ACHN (cell line): ENCODE results near the gene MPDU1.

Experiments
- DNase-seq: peaks from one replicate; pipeline ENCODE4 v3.0.0-alpha.2; 2015
- in situ Hi-C: cut with HindIII; loops from 2 replicates; pipeline ENCODE4 v1.10.0; 2017; ENCODE audit warnings: low sequenced_read_pairs, low pct_ligation_motif_present, low pct_unique_long_range_greater_than_20kb

The MPDU1 gene

DNA sequence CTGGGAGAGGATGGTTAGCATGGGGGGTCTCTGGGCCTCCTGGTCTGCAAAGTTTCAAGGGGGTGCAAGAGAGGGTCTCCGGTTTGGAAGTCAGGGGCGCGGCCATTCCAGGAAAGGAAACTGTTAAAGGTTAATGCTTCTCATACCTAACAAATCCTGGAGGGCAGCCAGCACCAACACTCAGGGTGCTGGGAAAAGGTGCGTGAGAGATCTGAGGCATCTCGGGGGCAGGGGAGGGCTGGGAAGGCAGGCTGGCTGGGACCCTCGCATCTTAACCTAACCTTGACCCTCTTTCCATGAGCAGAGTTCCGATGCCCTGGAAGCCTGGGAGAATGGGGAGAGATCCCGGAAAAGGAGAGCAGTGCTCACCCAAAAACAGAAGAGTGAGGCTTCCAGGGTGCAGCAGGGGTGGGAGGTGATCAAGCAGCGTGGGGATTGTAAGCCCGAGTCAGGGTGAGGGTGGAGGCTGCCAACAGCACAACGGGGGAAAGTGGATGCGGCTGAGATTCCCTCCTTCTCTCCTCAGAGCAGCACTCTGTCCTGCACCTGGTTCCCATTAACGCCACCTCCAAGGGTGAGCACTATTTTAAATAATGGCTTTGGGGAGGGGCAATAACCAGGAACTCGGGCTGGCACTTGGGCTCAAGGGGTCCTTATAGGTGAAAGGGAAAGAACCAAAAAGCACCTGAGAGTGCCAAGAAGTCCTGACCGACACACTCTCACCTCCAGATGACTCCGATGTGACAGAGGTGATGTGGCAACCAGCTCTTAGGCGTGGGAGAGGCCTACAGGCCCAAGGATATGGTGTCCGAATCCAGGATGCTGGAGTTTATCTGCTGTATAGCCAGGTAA is 24.1 kb upstream of the MPDU1 start:
- in situ Hi-C loops, result no loop called here
- DNase-seq, result no peak

DNA sequence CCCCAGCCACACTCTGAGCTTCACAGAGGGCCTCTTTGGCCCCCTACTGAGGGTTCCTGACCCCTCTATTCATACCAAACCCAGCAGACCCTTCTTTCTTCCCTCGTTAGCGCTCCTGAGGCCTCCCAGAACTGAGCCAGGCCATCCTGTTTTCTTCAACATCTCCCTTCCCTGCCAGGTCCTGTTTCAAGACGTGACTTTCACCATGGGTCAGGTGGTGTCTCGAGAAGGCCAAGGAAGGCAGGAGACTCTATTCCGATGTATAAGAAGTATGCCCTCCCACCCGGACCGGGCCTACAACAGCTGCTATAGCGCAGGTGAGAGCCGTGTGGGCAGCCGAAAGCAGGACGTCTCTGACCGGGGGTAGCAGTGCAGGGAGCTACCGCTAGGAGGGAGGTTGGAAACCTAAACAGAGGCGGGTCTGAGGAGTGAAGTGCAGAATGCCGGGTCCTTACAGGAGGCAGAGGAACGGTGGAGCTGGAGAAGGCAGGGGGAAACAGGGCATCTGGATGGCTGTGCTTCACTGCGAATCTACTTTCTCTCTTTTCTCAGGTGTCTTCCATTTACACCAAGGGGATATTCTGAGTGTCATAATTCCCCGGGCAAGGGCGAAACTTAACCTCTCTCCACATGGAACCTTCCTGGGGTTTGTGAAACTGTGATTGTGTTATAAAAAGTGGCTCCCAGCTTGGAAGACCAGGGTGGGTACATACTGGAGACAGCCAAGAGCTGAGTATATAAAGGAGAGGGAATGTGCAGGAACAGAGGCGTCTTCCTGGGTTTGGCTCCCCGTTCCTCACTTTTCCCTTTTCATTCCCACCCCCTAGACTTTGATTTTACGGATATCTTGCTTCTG is 23.3 kb upstream of the MPDU1 start:
- peak; percentile 84 for DNase-seq
- in situ Hi-C loops, result no loop called here

DNA sequence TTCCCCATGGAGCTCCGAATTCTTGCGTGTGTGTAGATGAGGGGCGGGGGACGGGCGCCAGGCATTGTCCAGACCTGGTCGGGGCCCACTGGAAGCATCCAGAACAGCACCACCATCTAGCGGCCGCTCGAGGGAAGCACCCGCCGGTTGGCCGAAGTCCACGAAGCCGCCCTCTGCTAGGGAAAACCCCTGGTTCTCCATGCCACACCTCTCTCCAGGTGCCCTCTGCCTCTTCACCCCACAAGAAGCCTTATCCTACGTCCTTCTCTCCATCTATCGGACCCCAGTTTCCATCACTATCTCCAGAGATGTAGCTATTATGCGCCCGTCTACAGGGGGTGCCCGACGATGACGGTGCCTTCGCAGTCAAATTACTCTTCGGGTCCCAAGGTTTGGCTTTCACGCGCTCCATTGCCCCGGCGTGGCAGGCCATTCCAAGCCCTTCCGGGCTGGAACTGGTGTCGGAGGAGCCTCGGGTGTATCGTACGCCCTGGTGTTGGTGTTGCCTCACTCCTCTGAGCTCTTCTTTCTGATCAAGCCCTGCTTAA is 22.6 kb upstream of the MPDU1 start:
- peak; percentile 86 for DNase-seq
- in situ Hi-C loops, result no loop called here

- DNase-seq, result peak; percentile 95
- in situ Hi-C loops, result no loop called here
These were observed 22.0 kb upstream of the MPDU1 start, which contains the start of gene SENP3 for GRCh38 chr17:7561589-7562207. SENP3 (plus strand) TSS chr17:7561919; CDS start chr17:7563077, 1,158 bp downstream.

DNA sequence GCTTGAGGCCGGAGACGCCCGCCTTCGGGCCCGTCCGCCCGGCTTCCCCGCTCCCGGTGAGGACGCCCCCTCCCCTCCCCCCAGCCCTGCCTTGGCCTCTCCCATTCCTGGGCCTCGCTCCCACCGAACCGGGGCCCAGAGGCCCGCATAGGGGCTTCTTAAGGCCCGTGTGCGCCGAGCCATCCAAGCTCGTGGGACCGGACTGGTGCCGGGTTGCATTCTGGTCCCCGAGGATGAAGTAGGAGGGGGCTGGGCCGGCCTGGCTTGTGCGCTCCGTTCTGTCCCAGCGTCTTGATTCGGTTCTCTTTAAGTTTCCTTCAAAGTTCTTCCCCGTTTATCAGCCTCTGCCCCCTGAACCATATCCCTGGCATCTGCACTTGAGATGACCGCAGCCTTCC is 21.4 kb upstream of the MPDU1 start:
- DNase-seq, result no peak
- in situ Hi-C loops, result no loop called here

GRCh38 chr17:7563115-7563869 is 20.4 kb upstream of the MPDU1 start:
- in situ Hi-C loops, result no loop called here
- DNase-seq, result no peak

- in situ Hi-C loops, result no loop called here
- DNase-seq, result no peak
These were observed 14.1 kb upstream of the MPDU1 start for GRCh38 chr17:7569571-7569970.

GRCh38 chr17:7570351-7570750 is 13.3 kb upstream of the MPDU1 start:
- no peak for DNase-seq
- in situ Hi-C loops, result no loop called here

- in situ Hi-C loops, result no loop called here
- no peak for DNase-seq
These were observed 11.4 kb upstream of the MPDU1 start for GRCh38 chr17:7572338-7572587.

DNA sequence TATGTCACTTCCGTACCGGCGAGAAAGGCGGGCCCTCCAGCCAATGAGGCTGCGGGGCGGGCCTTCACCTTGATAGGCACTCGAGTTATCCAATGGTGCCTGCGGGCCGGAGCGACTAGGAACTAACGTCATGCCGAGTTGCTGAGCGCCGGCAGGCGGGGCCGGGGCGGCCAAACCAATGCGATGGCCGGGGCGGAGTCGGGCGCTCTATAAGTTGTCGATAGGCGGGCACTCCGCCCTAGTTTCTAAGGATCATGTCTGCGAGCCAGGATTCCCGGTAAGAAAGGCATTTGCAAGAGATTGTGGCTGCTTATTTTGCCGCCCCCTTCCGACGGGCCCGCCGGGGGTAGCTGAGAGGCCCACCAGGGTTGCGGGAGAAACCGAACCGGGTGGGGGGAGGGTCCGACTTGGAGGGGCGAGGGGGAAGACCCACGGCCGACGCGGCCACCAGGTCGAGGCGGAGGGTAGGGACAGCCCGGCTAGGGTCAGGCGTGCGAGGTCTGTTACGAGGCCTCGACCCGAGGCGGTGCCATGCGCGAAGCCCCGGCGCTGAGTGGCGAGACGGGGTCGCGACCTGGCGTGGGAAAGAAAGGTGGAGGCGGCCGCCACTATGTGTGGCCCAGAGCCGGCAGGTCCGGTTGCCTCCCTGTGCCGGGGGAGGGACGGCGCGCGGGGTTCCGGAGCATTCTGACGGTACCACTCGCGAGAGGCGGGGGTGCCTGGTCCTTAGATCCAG is 10.9 kb upstream of the MPDU1 start:
- in situ Hi-C loops, result no loop called here
- DNase-seq, result peak; percentile 99

GRCh38 chr17:7573324-7574080 is 10.2 kb upstream of the MPDU1 start:
- DNase-seq, result peak; percentile 91
- in situ Hi-C loops, result no loop called here

DNA sequence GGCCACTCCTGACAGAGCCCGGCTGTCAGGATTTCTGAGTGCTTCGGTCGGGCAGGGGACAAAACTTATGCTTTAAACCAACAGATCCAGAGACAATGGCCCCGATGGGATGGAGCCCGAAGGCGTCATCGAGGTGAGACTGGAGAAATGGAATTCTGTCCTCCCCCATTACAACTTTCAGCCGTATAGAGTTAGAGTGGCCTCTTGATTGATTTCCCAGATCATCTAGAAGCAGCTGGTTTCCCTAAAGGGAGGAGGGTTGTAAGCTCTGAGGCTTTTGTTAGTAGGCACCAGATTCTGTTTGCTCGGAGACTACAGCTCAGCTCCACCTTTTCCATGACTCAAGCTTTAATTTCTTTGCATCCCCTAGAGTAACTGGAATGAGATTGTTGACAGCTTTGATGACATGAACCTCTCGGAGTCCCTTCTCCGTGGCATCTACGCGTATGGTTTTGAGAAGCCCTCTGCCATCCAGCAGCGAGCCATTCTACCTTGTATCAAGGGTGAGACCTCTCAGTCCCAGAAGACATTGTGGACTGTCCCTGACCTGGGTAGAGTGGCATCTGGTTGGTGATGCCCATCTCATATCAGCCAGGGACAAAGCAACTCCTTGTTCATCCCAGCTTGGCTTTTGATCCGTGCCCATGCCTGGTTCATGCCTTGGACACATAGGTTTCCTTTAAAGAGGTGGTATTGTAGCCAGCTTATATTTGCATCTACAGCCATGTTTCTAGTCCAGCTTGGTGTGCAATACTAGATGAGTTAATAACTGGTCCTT is 9.3 kb upstream of the MPDU1 start:
- no peak for DNase-seq
- in situ Hi-C loops, result no loop called here

DNA sequence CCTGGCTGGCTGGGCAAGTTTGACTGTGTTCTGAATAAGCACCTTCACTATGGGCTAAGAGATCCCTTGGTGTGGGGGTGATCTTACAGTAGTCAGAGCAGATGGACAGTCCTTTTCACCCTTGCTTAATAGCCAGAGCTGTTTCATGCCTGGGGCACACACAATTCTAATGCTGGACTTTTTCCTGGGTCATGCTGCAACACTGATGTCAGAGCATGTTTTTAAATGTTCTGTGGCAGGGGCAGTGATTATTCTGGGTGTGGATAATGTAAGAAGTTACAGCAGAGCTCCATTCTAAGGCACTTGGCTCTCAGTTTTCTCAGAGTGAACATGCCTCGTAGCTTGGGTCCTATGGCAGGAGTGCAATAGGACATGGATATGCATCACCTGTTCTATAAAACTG is 8.2 kb upstream of the MPDU1 start:
- in situ Hi-C loops, result no loop called here
- DNase-seq, result no peak

DNA sequence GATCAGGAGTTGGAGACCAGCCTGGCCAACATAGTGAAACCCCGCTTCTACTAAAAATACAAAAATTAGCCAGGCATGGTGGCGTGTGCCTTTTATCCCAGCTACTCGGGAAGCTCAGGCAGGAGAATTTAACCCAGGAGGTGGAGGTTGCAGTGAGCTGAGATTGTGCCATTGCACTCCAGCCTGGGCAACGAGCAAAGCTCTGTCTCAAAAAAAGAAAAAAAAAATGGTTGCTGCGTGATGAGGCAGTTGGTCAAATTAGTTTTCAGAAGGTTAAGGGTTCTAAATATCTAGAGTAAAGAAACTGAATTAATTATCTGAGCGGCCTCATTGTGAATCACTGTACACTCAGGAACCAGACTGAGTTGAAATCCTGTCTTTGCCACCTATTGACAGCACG is 7.7 kb upstream of the MPDU1 start:
- in situ Hi-C loops, result no loop called here

GRCh38 chr17:7576432-7576937 is 7.2 kb upstream of the MPDU1 start:
- in situ Hi-C loops, result no loop called here
- DNase-seq, result no peak

More for the DNA sequence above, 7.7 kb upstream of the MPDU1 start:
- DNase-seq, result no peak
